SJSA1 (cell line): ENCODE data around the gene TUBAL3. TPM values are rescaled to one million over a fixed set of nuclear protein-coding genes. Genes with fewer than 3 reads are reported as not detected.

Experiments used
- total RNA-seq: library from RNA; depleted of rRNA; stranded (reverse); fragments of >200 nt; shearing (Covaris generic); gene quantifications from 2 replicates; pipeline ENCODE4 v1.2.3, GENCODE V29; 2014; rRNA removed

The TUBAL3 gene
- total RNA-seq, 1 experiment from 2014 or later: not detected

Other genes with a start within 250 kb of the TUBAL3 start
- gene AKR1C8, start 219.7 kb downstream of the TUBAL3 start, total RNA-seq: 0.16 TPM in 1 of 2 replicates, not detected in the other
- not detected in 2 replicates for gene AKR1C4, start 208.0 kb downstream of the TUBAL3 start, total RNA-seq
- gene UCN3, start 39.9 kb downstream of the TUBAL3 start, total RNA-seq: not detected in 2 replicates
- gene NET1, start 7.7 kb upstream of the TUBAL3 start, total RNA-seq: 38.1 and 52.4 TPM in 2 replicates
- gene CALML5, start 94.7 kb upstream of the TUBAL3 start, total RNA-seq: not detected in 2 replicates
- not detected in 2 replicates for gene CALML3, start 120.1 kb upstream of the TUBAL3 start, total RNA-seq